Neural cell (in vitro differentiated cells): ENCODE results near the gene TVP23C. TPM values are rescaled to one million over a fixed set of nuclear protein-coding genes. Genes with fewer than 3 reads are reported as not detected.
"Not testable (repeated sequence)": the region's sequence is repeated elsewhere in the genome, so short reads cannot be mapped to it uniquely, and the experiment has no call there.

ENCODE experiments used
- H2AFZ ChIP-seq: fragments of 200-600, 300-800 bp; sonication (generic), shearing (Covaris generic); 2 replicates; pipeline ENCODE4 v1.6.0; 2014; ENCODE audit warnings: low read depth, mild to moderate bottlenecking, antibody characterized with exemption, low read length, moderate library complexity
- H3F3A ChIP-seq: fragments of 200-600 bp; shearing (Covaris generic); 2 replicates; pipeline ENCODE4 v1.6.1; 2016; ENCODE audit warnings: mild to moderate bottlenecking, moderate library complexity, mixed read lengths, antibody characterized with exemption, low read length; ENCODE audit not compliant: insufficient read depth, poor library complexity, severe bottlenecking
- H3K27ac ChIP-seq: fragments of 200-600, 300-800 bp; sonication (generic), shearing (Covaris generic); 2 replicates; pipeline ENCODE4 v1.5.1; 2014; ENCODE audit warnings: mild to moderate bottlenecking, low read length, moderate library complexity
- H3K27me3 ChIP-seq: fragments of 300-800, 200-600 bp; sonication (generic), shearing (Covaris generic); 2 replicates; pipeline ENCODE4 v1.6.0; 2014; ENCODE audit warnings: mild to moderate bottlenecking, low read depth, low read length, moderate library complexity; ENCODE audit not compliant: insufficient read depth
- H3K36me3 ChIP-seq: fragments of 300-800, 200-600 bp; sonication (generic), shearing (Covaris generic); 2 replicates; pipeline ENCODE4 v1.5.1; 2014; ENCODE audit warnings: mild to moderate bottlenecking, antibody characterized with exemption, low read length, moderate library complexity; ENCODE audit not compliant: insufficient read depth
- H3K4me2 ChIP-seq: fragments of 300-800, 200-600 bp; sonication (generic), shearing (Covaris generic); 2 replicates; pipeline ENCODE4 v1.6.0; 2014; ENCODE audit warnings: mild to moderate bottlenecking, low read length
- H3K4me3 ChIP-seq: fragments of 300-800, 200-600 bp; sonication (generic), shearing (Covaris generic); 2 replicates; pipeline ENCODE4 v1.5.1; 2014; ENCODE audit warnings: mild to moderate bottlenecking, low read length, moderate library complexity
- H3K79me2 ChIP-seq: fragments of 200-600 bp; shearing (Covaris generic); replicated peaks from 2 replicates; pipeline ENCODE4 v1.6.0; 2014; ENCODE audit warnings: mild to moderate bottlenecking, low read length, moderate library complexity; ENCODE audit not compliant: insufficient read depth
- H3K9ac ChIP-seq: fragments of 300-800, 200-600 bp; sonication (generic), shearing (Covaris generic); 2 replicates; pipeline ENCODE4 v1.6.1; 2016; ENCODE audit warnings: mild to moderate bottlenecking, low read length, mixed read lengths
- H3K9me2 ChIP-seq: fragments of 200-600 bp; shearing (Covaris generic); 2 replicates; pipeline ENCODE4 v1.6.1; 2016; ENCODE audit warnings: mild to moderate bottlenecking, low read length, mixed read lengths; ENCODE audit not compliant: insufficient read depth
- H3K9me3 ChIP-seq: fragments of 200-600, 300-800 bp; sonication (generic), shearing (Covaris generic); 2 replicates; pipeline ENCODE4 v1.6.1; 2016; ENCODE audit warnings: mild to moderate bottlenecking, mixed run types, low read length, moderate library complexity, mixed read lengths
- H4K20me1 ChIP-seq: fragments of 200-600 bp; shearing (Covaris generic); 2 replicates; pipeline ENCODE4 v1.6.1; 2016; ENCODE audit warnings: mild to moderate bottlenecking, mixed run types; ENCODE audit not compliant: insufficient read depth
- polyA plus RNA-seq: library from polyadenylated mRNA; depleted of rRNA; stranded (reverse); fragments of >200 nt; gene quantifications from 2 replicates; pipeline ENCODE4 v1.2.3, GENCODE V29; 2014

The TVP23C gene
- polyA plus RNA-seq, 1 donor from 2014 or later = 8.9 TPM

DNA sequence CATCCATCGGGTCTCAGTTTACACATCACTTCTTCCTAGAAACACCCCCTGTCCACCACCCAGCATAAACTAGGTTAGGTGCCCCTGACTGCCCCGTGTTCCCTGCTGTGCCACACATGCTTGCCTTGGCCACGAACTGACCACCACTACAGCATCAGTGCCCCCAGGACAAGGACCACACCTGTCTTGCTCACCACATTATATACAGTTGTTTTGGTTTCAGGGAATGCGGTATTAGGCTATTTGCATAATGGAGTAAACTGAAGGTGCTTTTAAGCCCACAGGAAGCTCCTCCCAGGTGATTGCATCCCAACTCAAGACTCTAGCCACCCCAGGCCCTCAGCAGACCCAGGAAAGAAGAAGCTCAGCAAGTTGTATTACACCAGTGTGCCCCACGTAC lies 20.0 kb upstream of the TVP23C start:
- H3K36me3 ChIP-seq, H3K4me2 ChIP-seq, H3K27ac ChIP-seq, H3K9ac ChIP-seq, H3K4me3 ChIP-seq, H2AFZ ChIP-seq, H3K9me3 ChIP-seq, H4K20me1 ChIP-seq, H3K79me2 ChIP-seq, H3K9me2 ChIP-seq, H3F3A ChIP-seq, H3K27me3 ChIP-seq: not testable (repeated sequence)

- not testable (repeated sequence) for H3K4me3 ChIP-seq, H4K20me1 ChIP-seq, H3K9ac ChIP-seq, H3K27ac ChIP-seq, H3K36me3 ChIP-seq, H3K9me3 ChIP-seq, H3K79me2 ChIP-seq, H2AFZ ChIP-seq, H3K9me2 ChIP-seq, H3F3A ChIP-seq, H3K4me2 ChIP-seq, H3K27me3 ChIP-seq
Measured at GRCh38 chr17:15581462-15581861, 18.2 kb upstream of the TVP23C start.

DNA sequence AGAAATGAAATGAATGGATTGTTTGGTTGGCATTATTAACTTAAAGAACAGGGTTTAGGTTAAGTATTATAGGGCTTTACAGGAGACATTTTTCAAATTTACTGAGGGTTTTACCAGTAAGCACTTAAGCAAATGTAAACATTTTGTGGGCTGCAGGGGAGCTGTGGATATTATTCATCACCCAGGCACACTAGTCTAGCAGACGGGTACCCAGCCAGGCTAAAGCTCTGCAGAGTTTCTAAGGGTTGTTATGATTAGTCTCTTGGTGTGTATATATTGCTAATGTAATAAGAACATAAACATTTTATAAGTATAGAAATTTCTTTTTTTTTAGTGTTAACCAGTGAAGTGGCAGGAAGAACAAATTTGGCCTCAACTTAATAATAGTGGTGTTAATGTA lies 13.6 kb upstream of the TVP23C start:
- not testable (repeated sequence) for H3K9me2 ChIP-seq, H3K79me2 ChIP-seq, H3K9me3 ChIP-seq, H3K4me2 ChIP-seq, H3K27me3 ChIP-seq, H4K20me1 ChIP-seq, H3K9ac ChIP-seq, H3K4me3 ChIP-seq, H3K36me3 ChIP-seq, H2AFZ ChIP-seq, H3K27ac ChIP-seq, H3F3A ChIP-seq

GRCh38 chr17:15574660-15575059 lies 11.4 kb upstream of the TVP23C start:
- H3K9me3 ChIP-seq, H3K4me2 ChIP-seq, H3K27ac ChIP-seq, H2AFZ ChIP-seq, H3F3A ChIP-seq, H3K27me3 ChIP-seq, H3K36me3 ChIP-seq, H4K20me1 ChIP-seq, H3K9ac ChIP-seq, H3K9me2 ChIP-seq, H3K79me2 ChIP-seq, H3K4me3 ChIP-seq: not testable (repeated sequence)

DNA sequence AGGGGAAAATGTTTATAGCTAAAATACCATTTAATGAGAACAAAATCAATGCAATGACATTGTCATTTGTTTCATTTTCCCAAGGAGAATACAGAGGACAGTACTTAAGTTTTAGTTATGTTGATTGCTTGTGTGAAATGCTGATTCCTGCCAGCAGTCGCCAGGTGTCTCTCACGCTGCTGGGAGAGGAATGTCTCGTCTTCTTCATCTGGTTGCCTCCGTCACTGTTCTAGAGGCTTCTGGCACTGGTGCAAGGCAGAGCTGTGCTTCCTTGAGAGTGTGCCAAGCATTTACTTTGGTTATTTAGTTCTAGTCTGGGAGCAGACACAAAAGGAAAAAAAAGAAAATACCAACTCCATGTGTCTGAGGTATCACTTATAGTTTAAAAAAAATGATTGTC lies 10.6 kb upstream of the TVP23C start:
- not testable (repeated sequence) for H3K4me3 ChIP-seq, H3K4me2 ChIP-seq, H4K20me1 ChIP-seq, H3K27ac ChIP-seq, H3K27me3 ChIP-seq, H3K9ac ChIP-seq, H3K79me2 ChIP-seq, H3K9me2 ChIP-seq, H3K36me3 ChIP-seq, H3K9me3 ChIP-seq, H3F3A ChIP-seq, H2AFZ ChIP-seq

DNA sequence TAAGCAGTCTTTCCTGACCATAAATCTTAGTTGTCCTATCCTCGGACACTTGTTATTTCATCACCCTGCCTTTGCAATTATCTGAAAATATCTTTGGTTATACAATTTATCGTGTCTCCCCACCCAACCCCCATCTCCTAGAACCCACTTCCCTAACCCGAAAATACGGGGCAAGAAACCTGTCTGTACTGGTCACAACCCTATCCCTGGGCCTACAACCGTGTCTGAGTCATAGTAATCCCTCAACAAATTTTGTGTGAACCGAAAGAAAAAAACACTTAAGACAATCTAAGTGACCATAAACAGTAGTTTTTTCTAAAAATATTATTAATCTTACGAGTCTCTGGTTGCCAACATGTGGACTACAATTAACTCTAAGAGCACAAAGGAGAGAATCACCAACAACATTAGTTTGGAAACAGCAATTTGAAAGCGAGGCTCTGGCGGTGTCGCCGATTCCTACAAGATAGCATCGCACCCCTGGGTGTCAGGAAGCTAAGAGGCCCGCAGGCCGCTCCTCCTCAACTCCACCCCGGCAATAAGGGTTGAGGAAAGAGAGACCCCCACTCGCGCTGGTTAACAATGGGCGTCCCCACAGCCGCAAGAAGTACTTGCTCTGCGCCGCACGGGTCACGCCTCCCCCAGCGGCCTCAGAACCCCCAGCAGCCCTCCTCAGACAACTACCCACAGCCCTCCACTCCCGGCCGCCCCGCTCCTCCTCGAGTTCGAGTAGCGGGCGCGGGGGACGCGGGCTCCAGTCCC lies 489 bp downstream of the TVP23C start:
- H3K27me3 ChIP-seq, H3K9me3 ChIP-seq, H3K4me2 ChIP-seq, H3K9me2 ChIP-seq, H3F3A ChIP-seq, H3K79me2 ChIP-seq, H4K20me1 ChIP-seq, H3K36me3 ChIP-seq: not testable (repeated sequence)
- peak overlapping the region; percentile 76 for H2AFZ ChIP-seq
- H3K4me3 ChIP-seq = peak overlapping the region; percentile 66
- H3K27ac ChIP-seq = peak overlapping the region; percentile 73
- H3K9ac ChIP-seq = peak overlapping the region; percentile 77

DNA sequence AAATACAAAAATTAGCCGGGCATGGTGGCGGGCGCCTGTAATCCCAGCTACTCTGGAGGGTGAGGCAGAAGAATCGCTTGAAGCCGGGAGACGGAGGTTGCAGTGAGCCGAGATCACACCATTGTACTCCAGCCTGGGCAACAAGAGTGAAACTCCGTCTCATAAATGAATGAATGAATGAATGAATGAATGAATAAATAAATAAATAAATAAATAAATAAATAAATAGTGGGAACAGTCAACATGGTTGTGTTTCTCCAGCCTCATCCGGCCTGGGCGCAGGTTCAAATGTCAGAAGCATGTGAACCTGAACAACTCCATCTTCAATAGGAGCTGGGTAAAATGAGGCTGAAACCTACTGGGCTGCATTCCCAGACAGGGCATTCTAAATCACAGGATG lies 1.8 kb downstream of the TVP23C start:
- not testable (repeated sequence) for H3K4me3 ChIP-seq, H3K9me2 ChIP-seq

GRCh38 chr17:15558403-15559105 lies 4.7 kb downstream of the TVP23C start:
- not testable (repeated sequence) for H3K9me3 ChIP-seq, H3K9ac ChIP-seq, H3K4me3 ChIP-seq, H3K36me3 ChIP-seq, H3K4me2 ChIP-seq, H2AFZ ChIP-seq, H4K20me1 ChIP-seq, H3K27ac ChIP-seq, H3K27me3 ChIP-seq, H3K9me2 ChIP-seq, H3K79me2 ChIP-seq, H3F3A ChIP-seq

More for the DNA sequence above, 1.8 kb downstream of the TVP23C start:
- not testable (repeated sequence) for H3K27me3 ChIP-seq, H3K9ac ChIP-seq, H3K9me3 ChIP-seq, H3K79me2 ChIP-seq, H3F3A ChIP-seq, H3K36me3 ChIP-seq, H4K20me1 ChIP-seq, H3K27ac ChIP-seq, H3K4me2 ChIP-seq, H2AFZ ChIP-seq
